Epithelial cell of umbilical artery (primary cell): ENCODE data around the gene ATL3. TPM values are rescaled to one million over a fixed set of nuclear protein-coding genes. Genes with fewer than 3 reads are reported as not detected.

Experiments used
- total RNA-seq: library from RNA; depleted of rRNA; stranded (reverse); fragments of >200 nt; gene quantifications from 2 replicates; pipeline ENCODE4 v1.2.3, GENCODE V29; 2014

The ATL3 gene, protein sequence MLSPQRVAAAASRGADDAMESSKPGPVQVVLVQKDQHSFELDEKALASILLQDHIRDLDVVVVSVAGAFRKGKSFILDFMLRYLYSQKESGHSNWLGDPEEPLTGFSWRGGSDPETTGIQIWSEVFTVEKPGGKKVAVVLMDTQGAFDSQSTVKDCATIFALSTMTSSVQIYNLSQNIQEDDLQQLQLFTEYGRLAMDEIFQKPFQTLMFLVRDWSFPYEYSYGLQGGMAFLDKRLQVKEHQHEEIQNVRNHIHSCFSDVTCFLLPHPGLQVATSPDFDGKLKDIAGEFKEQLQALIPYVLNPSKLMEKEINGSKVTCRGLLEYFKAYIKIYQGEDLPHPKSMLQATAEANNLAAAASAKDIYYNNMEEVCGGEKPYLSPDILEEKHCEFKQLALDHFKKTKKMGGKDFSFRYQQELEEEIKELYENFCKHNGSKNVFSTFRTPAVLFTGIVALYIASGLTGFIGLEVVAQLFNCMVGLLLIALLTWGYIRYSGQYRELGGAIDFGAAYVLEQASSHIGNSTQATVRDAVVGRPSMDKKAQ
- 70.2 and 76.7 TPM in 2 replicates for total RNA-seq

DNA sequence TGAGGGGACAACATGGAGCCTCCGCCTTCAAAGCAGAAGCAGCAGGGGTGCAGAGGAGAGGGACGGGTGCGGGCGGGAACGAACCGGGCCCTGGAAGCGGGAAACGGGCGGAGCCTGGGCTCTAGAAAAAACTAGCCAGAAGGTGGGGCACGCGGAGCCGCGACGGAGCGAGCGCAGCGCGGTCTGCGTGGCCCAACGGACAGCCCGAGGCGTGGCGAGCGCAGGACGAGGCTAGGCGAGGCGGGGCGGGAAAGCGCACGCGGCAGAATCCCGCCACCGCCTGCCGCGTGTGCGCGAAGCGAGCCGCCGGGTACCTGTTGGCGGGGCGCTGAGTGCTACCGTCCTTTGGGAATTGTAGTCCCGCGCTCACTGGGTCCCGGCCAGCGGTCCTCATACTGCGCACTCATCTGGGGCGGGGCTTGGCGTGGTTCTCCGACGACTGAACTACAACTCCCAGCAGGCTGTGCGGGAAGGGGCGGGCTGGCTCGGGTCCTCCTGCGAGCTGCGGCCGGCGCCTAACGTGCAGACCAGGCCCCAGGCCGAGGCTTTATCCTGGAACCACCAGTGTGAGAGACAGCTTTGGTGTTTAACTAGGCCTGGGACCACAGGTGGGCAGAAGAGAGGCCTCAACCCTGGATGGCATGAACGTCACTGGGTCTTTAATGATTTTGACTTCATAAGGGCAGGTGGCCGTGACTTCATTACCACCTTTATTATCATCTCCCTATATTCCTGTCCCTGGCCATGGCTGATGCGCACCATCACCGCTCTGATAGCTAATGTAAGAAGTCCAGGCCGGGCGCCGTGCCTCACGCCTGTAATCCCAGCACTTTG, at the start of gene ATL3:
ATL3 (minus strand) TSS at position 55 of the 834 bp plus-strand sequence; CDS start at position 14, 41 bp downstream.

DNA sequence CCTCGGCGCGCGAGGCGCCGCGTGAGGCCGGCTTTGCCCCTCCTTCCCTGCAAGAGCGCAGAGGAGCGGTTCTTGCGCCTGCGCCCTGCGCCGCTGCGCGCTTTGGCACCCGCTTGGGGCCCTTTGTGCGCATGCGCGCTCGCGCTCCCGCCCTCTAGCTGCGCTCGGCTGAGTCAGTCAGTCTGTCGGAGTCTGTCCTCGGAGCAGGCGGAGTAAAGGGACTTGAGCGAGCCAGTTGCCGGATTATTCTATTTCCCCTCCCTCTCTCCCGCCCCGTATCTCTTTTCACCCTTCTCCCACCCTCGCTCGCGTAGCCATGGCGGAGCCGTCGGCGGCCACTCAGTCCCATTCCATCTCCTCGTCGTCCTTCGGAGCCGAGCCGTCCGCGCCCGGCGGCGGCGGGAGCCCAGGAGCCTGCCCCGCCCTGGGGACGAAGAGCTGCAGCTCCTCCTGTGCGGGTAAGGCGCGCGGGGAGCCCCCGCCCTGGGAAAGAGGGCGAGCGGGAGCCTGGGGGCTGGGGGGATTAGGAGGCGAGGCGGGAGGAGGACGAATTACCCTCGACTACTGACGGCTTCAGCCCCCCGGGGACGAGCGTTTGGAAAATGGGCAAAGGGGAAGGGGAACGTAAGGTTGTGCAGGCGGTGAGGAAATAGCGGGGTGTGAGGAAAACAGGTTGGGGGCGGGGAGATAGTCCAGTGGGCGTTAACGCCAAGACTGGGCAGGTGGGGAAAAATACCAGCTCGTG, 10.3 kb upstream of the ATL3 start, which contains the start of gene RTN3:
RTN3 (plus strand) TSS at position 180 of the 745 bp plus-strand sequence; CDS start at position 317, 137 bp downstream.

DNA sequence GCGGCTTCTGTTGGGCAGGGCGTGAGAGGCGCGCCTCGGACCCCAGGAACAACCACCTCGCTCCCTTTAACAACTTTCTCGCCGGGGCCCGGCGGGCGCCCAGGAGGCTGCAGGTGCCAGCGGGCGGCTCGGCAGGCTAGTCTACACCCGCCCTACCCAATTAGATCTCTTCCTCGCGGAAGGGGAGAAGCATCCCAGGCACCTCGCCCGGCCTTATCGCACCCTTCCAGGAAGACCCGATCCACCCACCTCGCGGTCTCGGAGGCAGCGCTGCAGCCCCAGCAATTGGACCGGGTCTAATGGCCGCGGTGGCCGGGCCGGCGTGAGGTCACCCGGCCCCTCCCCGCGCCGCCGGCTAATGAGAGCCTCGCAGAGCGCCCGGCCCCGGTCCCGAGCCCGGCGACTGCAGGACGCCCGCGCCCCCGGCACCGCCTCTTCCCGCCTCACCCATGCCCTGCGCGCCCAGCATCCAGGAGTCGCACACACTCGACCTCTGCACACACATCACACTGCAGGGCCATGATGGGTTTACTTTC, 57.0 kb downstream of the ATL3 start, which contains the start of gene PLAAT3:
PLAAT3 (minus strand) TSS at position 298 of the 536 bp plus-strand sequence. CDS start 419 bp downstream, outside the sequence.

Other genes with a start within 250 kb of the ATL3 start
- gene PLAAT5, start 180.2 kb downstream of the ATL3 start, total RNA-seq = not detected in 2 replicates
- not detected in 2 replicates for gene LGALS12, start 165.3 kb downstream of the ATL3 start, total RNA-seq
- 0.65 and 7.9 TPM in 2 replicates for gene PLAAT4, start 134.6 kb downstream of the ATL3 start, total RNA-seq
- not detected in 2 replicates for gene PLAAT2, start 108.0 kb downstream of the ATL3 start, total RNA-seq
- gene PLAAT3, start 56.9 kb downstream of the ATL3 start, total RNA-seq = 28.3 and 55.5 TPM in 2 replicates
- 37.4 and 41.9 TPM in 2 replicates for gene RTN3, start 10.1 kb upstream of the ATL3 start, total RNA-seq
- gene ZFTA, start 97.4 kb upstream of the ATL3 start, total RNA-seq = 12.3 and 20.4 TPM in 2 replicates
- 15.6 and 17.2 TPM in 2 replicates for gene SPINDOC, start 142.1 kb upstream of the ATL3 start, total RNA-seq
- gene MARK2, start 167.7 kb upstream of the ATL3 start, total RNA-seq = 8.4 and 9.0 TPM in 2 replicates
- 0.46 and 0.65 TPM in 2 replicates for gene RCOR2, start 245.8 kb upstream of the ATL3 start, total RNA-seq